GM23338 (cell line): Measurements from ENCODE around the gene ZBTB8A. TPM values are rescaled to one million over a fixed set of nuclear protein-coding genes. Genes with fewer than 3 reads are reported as not detected.

ENCODE experiments used
- ATAC-seq: fragments of 200-7000 bp; cut with Tn5 transposase; 3 replicates; pipeline ENCODE4 v1.9.1; 2020
- DNase-seq: peaks from one replicate; pipeline ENCODE4 v3.0.0-alpha.2; 2015; ENCODE audit warnings: low spot score
- H2AFZ ChIP-seq: fragments of 200-600 bp; sonication (generic); 2 replicates; pipeline ENCODE4 v1.8.0; 2016; ENCODE audit warnings: antibody characterized with exemption, mild to moderate bottlenecking, moderate library complexity
- H3F3A ChIP-seq: fragments of 200-600 bp; sonication (generic); replicated peaks from 2 replicates; pipeline ENCODE4 v1.8.0; 2017; ENCODE audit warnings: antibody characterized with exemption, mixed run types, low read depth
- H3K27ac ChIP-seq: fragments of 200-600 bp; sonication (generic); 2 replicates; pipeline ENCODE4 v1.6.1; 2016; ENCODE audit warnings: low read depth
- H3K27me3 ChIP-seq: fragments of 200-600 bp; sonication (generic); 2 replicates; pipeline ENCODE4 v1.8.0; 2016; ENCODE audit warnings: mild to moderate bottlenecking, mixed run types, moderate library complexity; ENCODE audit not compliant: insufficient read depth
- H3K36me3 ChIP-seq: fragments of 200-600 bp; sonication (generic); 2 replicates; pipeline ENCODE4 v1.8.0; 2016; ENCODE audit warnings: mild to moderate bottlenecking; ENCODE audit not compliant: insufficient read depth
- H3K4me1 ChIP-seq: fragments of 200-600 bp; sonication (generic); 2 replicates; pipeline ENCODE4 v1.8.0; 2016; ENCODE audit warnings: mild to moderate bottlenecking, moderate library complexity; ENCODE audit not compliant: insufficient read depth
- H3K4me2 ChIP-seq: fragments of 200-600 bp; sonication (generic); 2 replicates; pipeline ENCODE4 v1.7.1; 2017; ENCODE audit warnings: mixed run types
- H3K4me3 ChIP-seq: fragments of 200-600 bp; sonication (generic); 2 replicates; pipeline ENCODE4 v1.6.1; 2016; ENCODE audit warnings: mixed run types
- H3K79me2 ChIP-seq: fragments of 200-600 bp; sonication (generic); replicated peaks from 2 replicates; pipeline ENCODE4 v1.8.0; 2017; ENCODE audit warnings: mild to moderate bottlenecking; ENCODE audit not compliant: insufficient read depth
- H3K9me2 ChIP-seq: fragments of 200-600 bp; sonication (generic); 2 replicates; pipeline ENCODE4 v1.8.0; 2017; ENCODE audit not compliant: insufficient read depth
- H4K20me1 ChIP-seq: fragments of 200-600 bp; sonication (generic); replicated peaks from 2 replicates; pipeline ENCODE4 v1.8.0; 2017; ENCODE audit warnings: mild to moderate bottlenecking; ENCODE audit not compliant: insufficient read depth
- H3K27ac Mint-ChIP-seq: 2 replicates; pipeline ENCODE4 v1.8.0; 2020; ENCODE audit warnings: inconsistent platforms, mild to moderate bottlenecking, moderate library complexity, mixed read lengths
- H3K27me3 Mint-ChIP-seq: 3 replicates; pipeline ENCODE4 v1.8.0; 2022; ENCODE audit warnings: low read depth, mild to moderate bottlenecking, moderate library complexity, mixed read lengths, inconsistent platforms; ENCODE audit not compliant: insufficient read depth, poor library complexity
- H3K36me3 Mint-ChIP-seq: 3 replicates; pipeline ENCODE4 v1.8.0; 2021; ENCODE audit warnings: low read depth, mild to moderate bottlenecking, inconsistent platforms, moderate library complexity, mixed read lengths
- H3K4me1 Mint-ChIP-seq: 3 replicates; pipeline ENCODE4 v1.8.0; 2020; ENCODE audit warnings: mild to moderate bottlenecking, inconsistent platforms, mixed read lengths
- H3K4me3 Mint-ChIP-seq: 3 replicates; pipeline ENCODE4 v1.8.0; 2021; ENCODE audit warnings: moderate library complexity, mild to moderate bottlenecking, inconsistent platforms, mixed read lengths
- H3K9me3 Mint-ChIP-seq: 3 replicates; pipeline ENCODE4 v1.8.0; 2020; ENCODE audit warnings: moderate library complexity, mild to moderate bottlenecking, inconsistent platforms, mixed read lengths
- CREB1 ChIP-seq: fragments of 250-450 bp; sonication (Bioruptor Pico); IDR thresholded peaks from 2 replicates; pipeline ENCODE4 v1.5.0; 2020; ENCODE audit warnings: low read depth, mild to moderate bottlenecking, moderate library complexity
- ETS1 ChIP-seq: IDR thresholded peaks from 2 replicates; pipeline ENCODE4 v1.6.1; 2016; ENCODE audit warnings: antibody characterized with exemption
- EZH2 ChIP-seq: fragments of 200-600 bp; sonication (generic); IDR thresholded peaks from one replicate; pipeline ENCODE4 v1.8.0; 2017; ENCODE audit warnings: antibody characterized with exemption, mild to moderate bottlenecking, low read depth; ENCODE audit not compliant: unreplicated experiment
- EZH2phosphoT487 ChIP-seq: fragments of 200-600 bp; sonication (generic); IDR thresholded peaks from one replicate; pipeline ENCODE4 v1.8.1; 2018; ENCODE audit warnings: antibody characterized with exemption; ENCODE audit not compliant: unreplicated experiment
- JUNB ChIP-seq: IDR thresholded peaks from one replicate; pipeline ENCODE4 v1.6.1; 2016; ENCODE audit warnings: antibody characterized with exemption; ENCODE audit not compliant: unreplicated experiment
- NANOG ChIP-seq: IDR thresholded peaks from 2 replicates; pipeline ENCODE4 v1.6.1; 2016; ENCODE audit warnings: antibody characterized with exemption, borderline replicate concordance
- STAT1 ChIP-seq: IDR thresholded peaks from one replicate; pipeline ENCODE4 v1.6.1; 2016; ENCODE audit warnings: antibody characterized with exemption; ENCODE audit not compliant: unreplicated experiment
- ZNF114 ChIP-seq: fragments of 250-450 bp; sonication (Bioruptor Pico); IDR thresholded peaks from 2 replicates; pipeline ENCODE4 v1.5.0; 2020; ENCODE audit warnings: mild to moderate bottlenecking, moderate library complexity
- polyA plus RNA-seq: library from polyadenylated mRNA; unstranded; fragments of >200 nt; fragmentation: Nextera tagmentation; extraction: Ambion mirVana; gene quantifications from 2 replicates; pipeline ENCODE4 v1.2.1, GENCODE V29; 2016
- total RNA-seq: library from RNA; depleted of rRNA; stranded (reverse); fragments of >200 nt; shearing (Covaris generic); gene quantifications from 2 replicates; pipeline ENCODE4 v1.2.3, GENCODE V29; 2014
- TF ChIP-seq, protein P1 (sequence below): fragments of 250-450 bp; sonication (Bioruptor Pico); IDR thresholded peaks from 2 replicates; pipeline ENCODE4 v1.5.0; 2020; ENCODE audit warnings: mild to moderate bottlenecking, moderate library complexity
- TF ChIP-seq, protein P2 (sequence below), 2 experiments: fragments of 200-600 bp in 1 of 2; sonication (generic) in 1 of 2; conservative IDR thresholded peaks; 2 replicates each; pipeline versions ENCODE4 v1.5.1 to v1.6.1; 2016 to 2017; ENCODE audit warnings: antibody characterized with exemption in 2 of 2, low read depth in 2 of 2, mild to moderate bottlenecking in 2 of 2, moderate library complexity in 1 of 2

Gene ZBTB8A
- total and polyA plus RNA-seq, 2 experiments from 2014 or later: 6.1 to 8.4 TPM

- H3K4me3 ChIP-seq: no peak overlapping the region
- H3K36me3 Mint-ChIP-seq: no peaks in the 10 kb centered on the region; the same call in 2 of the 3 replicates
- no peaks in the 10 kb centered on the region for H3K79me2 ChIP-seq
- H3K4me1 Mint-ChIP-seq: peaks cover 11% of the 10 kb centered on the region; the same call in 2 of the 3 replicates
- no peak overlapping the region for H3K4me2 ChIP-seq
- no peaks in the 10 kb centered on the region for H3K36me3 ChIP-seq
- H3K27ac Mint-ChIP-seq: no peak overlapping the region; the same call in 1 of the 2 replicates
- H4K20me1 ChIP-seq: no peaks in the 10 kb centered on the region
- no peaks in the 10 kb centered on the region for H3K4me1 ChIP-seq
- TF ChIP-seq NANOG (no peak), JUNB (no peak), CREB1 (CRISPR knock-in tag) (no peak), EZH2 (no peak), EZH2phosphoT487 (no peak), ZNF114 (CRISPR knock-in tag) (no peak), ETS1 (no peak), STAT1 (no peak)
- TF ChIP-seq, protein P1, sequence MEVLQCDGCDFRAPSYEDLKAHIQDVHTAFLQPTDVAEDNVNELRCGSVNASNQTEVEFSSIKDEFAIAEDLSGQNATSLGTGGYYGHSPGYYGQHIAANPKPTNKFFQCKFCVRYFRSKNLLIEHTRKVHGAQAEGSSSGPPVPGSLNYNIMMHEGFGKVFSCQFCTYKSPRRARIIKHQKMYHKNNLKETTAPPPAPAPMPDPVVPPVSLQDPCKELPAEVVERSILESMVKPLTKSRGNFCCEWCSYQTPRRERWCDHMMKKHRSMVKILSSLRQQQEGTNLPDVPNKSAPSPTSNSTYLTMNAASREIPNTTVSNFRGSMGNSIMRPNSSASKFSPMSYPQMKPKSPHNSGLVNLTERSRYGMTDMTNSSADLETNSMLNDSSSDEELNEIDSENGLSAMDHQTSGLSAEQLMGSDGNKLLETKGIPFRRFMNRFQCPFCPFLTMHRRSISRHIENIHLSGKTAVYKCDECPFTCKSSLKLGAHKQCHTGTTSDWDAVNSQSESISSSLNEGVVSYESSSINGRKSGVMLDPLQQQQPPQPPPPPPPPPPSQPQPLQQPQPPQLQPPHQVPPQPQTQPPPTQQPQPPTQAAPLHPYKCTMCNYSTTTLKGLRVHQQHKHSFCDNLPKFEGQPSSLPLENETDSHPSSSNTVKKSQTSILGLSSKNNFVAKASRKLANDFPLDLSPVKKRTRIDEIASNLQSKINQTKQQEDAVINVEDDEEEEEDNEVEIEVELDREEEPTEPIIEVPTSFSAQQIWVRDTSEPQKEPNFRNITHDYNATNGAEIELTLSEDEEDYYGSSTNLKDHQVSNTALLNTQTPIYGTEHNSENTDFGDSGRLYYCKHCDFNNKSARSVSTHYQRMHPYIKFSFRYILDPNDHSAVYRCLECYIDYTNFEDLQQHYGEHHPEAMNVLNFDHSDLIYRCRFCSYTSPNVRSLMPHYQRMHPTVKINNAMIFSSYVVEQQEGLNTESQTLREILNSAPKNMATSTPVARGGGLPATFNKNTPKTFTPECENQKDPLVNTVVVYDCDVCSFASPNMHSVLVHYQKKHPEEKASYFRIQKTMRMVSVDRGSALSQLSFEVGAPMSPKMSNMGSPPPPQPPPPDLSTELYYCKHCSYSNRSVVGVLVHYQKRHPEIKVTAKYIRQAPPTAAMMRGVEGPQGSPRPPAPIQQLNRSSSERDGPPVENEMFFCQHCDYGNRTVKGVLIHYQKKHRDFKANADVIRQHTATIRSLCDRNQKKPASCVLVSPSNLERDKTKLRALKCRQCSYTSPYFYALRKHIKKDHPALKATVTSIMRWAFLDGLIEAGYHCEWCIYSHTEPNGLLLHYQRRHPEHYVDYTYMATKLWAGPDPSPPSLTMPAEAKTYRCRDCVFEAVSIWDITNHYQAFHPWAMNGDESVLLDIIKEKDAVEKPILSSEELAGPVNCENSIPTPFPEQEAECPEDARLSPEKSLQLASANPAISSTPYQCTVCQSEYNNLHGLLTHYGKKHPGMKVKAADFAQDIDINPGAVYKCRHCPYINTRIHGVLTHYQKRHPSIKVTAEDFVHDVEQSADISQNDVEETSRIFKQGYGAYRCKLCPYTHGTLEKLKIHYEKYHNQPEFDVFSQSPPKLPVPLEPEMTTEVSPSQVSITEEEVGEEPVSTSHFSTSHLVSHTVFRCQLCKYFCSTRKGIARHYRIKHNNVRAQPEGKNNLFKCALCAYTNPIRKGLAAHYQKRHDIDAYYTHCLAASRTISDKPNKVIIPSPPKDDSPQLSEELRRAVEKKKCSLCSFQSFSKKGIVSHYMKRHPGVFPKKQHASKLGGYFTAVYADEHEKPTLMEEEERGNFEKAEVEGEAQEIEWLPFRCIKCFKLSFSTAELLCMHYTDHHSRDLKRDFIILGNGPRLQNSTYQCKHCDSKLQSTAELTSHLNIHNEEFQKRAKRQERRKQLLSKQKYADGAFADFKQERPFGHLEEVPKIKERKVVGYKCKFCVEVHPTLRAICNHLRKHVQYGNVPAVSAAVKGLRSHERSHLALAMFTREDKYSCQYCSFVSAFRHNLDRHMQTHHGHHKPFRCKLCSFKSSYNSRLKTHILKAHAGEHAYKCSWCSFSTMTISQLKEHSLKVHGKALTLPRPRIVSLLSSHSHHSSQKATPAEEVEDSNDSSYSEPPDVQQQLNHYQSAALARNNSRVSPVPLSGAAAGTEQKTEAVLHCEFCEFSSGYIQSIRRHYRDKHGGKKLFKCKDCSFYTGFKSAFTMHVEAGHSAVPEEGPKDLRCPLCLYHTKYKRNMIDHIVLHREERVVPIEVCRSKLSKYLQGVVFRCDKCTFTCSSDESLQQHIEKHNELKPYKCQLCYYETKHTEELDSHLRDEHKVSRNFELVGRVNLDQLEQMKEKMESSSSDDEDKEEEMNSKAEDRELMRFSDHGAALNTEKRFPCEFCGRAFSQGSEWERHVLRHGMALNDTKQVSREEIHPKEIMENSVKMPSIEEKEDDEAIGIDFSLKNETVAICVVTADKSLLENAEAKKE (CRISPR knock-in tag): no peak
- TF ChIP-seq, protein P2, sequence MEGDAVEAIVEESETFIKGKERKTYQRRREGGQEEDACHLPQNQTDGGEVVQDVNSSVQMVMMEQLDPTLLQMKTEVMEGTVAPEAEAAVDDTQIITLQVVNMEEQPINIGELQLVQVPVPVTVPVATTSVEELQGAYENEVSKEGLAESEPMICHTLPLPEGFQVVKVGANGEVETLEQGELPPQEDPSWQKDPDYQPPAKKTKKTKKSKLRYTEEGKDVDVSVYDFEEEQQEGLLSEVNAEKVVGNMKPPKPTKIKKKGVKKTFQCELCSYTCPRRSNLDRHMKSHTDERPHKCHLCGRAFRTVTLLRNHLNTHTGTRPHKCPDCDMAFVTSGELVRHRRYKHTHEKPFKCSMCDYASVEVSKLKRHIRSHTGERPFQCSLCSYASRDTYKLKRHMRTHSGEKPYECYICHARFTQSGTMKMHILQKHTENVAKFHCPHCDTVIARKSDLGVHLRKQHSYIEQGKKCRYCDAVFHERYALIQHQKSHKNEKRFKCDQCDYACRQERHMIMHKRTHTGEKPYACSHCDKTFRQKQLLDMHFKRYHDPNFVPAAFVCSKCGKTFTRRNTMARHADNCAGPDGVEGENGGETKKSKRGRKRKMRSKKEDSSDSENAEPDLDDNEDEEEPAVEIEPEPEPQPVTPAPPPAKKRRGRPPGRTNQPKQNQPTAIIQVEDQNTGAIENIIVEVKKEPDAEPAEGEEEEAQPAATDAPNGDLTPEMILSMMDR (conservative IDR thresholded peaks at IDR 0.05; ENCODE audit: low read depth in 2 of 2): no peak
- H3K9me2 ChIP-seq: no peaks in the 10 kb centered on the region
- DNase-seq (no peak), ATAC-seq (no peak)
- H3K9me3 Mint-ChIP-seq: no peaks in the 10 kb centered on the region
- peak overlapping the region; percentile 24; the same call in 1 of the 3 replicates for H3K4me3 Mint-ChIP-seq
- H3K27ac ChIP-seq: no peak overlapping the region; the same call in 1 of the 2 replicates
- H3K27me3 Mint-ChIP-seq: peaks cover 7% of the 10 kb centered on the region
- 0 out of 2 replicates have a peak overlapping the region, but pooled peaks have one; percentile 28 for H2AFZ ChIP-seq
- H3F3A ChIP-seq: peaks cover 29% of the 10 kb centered on the region
- no peaks in the 10 kb centered on the region for H3K27me3 ChIP-seq
These were observed 40.5 kb upstream of the ZBTB8A start for GRCh38 chr1:32498751-32499150.
